AG10803 (cell line): Measurements from ENCODE around the gene EML5.

Source experiments
- DNase-seq: peaks from one replicate; pipeline ENCODE4 v3.0.0; 2010; ENCODE audit warnings: low read depth
- H3K4me3 ChIP-seq: 2 replicates; pipeline ENCODE4 v1.5.1; 2011; ENCODE audit warnings: mild to moderate bottlenecking, low read length, control low read depth
- TF ChIP-seq, protein P1 (sequence below): conservative IDR thresholded peaks from 2 replicates; pipeline ENCODE4 v1.5.1; 2011; ENCODE audit warnings: mild to moderate bottlenecking, low read length, control low read depth, inconsistent platforms

Gene EML5

DNA sequence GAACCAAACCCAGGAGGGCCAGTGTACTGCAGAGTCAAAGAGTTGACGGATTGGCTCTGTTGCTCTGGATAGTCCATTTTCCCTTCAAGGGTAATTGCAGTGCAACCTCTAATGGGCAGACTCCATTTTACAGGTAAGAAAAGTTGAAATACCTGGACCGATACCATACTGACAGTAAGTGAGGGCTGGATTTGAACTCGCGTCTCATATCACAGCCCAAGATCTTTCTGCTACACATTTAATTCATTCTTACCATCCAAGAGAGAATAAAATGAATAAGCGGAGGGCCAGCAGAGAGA is 230.3 kb downstream of the EML5 start:
- TF ChIP-seq, protein P1, sequence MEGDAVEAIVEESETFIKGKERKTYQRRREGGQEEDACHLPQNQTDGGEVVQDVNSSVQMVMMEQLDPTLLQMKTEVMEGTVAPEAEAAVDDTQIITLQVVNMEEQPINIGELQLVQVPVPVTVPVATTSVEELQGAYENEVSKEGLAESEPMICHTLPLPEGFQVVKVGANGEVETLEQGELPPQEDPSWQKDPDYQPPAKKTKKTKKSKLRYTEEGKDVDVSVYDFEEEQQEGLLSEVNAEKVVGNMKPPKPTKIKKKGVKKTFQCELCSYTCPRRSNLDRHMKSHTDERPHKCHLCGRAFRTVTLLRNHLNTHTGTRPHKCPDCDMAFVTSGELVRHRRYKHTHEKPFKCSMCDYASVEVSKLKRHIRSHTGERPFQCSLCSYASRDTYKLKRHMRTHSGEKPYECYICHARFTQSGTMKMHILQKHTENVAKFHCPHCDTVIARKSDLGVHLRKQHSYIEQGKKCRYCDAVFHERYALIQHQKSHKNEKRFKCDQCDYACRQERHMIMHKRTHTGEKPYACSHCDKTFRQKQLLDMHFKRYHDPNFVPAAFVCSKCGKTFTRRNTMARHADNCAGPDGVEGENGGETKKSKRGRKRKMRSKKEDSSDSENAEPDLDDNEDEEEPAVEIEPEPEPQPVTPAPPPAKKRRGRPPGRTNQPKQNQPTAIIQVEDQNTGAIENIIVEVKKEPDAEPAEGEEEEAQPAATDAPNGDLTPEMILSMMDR: no peak
- H3K4me3 ChIP-seq: peak overlapping the region; percentile 87
- DNase-seq: no peak
